ENCODE measurements around the gene GLUD1.
"Not testable (repeated sequence)": the region's sequence is repeated elsewhere in the genome, so short reads cannot be mapped to it uniquely, and the experiment has no call there.

The GLUD1 gene

GRCh38 chr10:87092376-87092860, 2.2 kb downstream of the GLUD1 start:
- in situ Hi-C loops (cut with MboI; ENCODE audit: low sequenced_read_pairs, unreplicated experiment), result no loop called here
- no peak for TF ChIP-seq CTCF (IDR thresholded peaks at IDR 0.05; ENCODE audit: borderline replicate concordance, control extremely low read depth, extremely low read depth, insufficient read depth, missing control alignments)

GRCh38 chr10:87090779-87091178, 3.9 kb downstream of the GLUD1 start:
- DNase-seq (ENCODE audit: low spot score), result no peak
- in situ Hi-C loops (cut with MboI; ENCODE audit: low sequenced_read_pairs, unreplicated experiment), result no loop called here
- TF ChIP-seq CTCF (IDR thresholded peaks at IDR 0.05; ENCODE audit: borderline replicate concordance, control extremely low read depth, extremely low read depth, insufficient read depth, missing control alignments), result no peak

More at GRCh38 chr10:87092376-87092860, 2.2 kb downstream of the GLUD1 start:
- no peak for DNase-seq (ENCODE audit: low spot score)

DNA sequence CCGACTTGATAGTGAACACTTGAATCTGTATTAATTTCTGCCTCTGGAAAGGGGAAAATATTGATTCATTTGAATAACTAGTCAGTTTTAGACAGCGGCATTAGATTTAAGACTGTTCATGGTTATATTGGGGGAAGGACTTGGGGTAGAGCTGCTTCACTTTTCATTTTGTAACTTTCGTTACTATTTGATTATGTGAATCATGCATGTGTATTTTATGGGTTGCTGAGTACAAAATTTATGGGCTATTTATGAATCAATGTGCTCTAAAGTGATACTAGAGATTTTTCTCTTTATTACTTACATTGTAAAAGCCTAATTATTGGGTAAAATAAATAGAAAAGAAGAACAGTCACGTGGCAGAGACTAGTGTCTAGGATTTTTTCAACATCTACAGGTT, 4.9 kb downstream of the GLUD1 start:
- in situ Hi-C loops (cut with MboI; ENCODE audit: low sequenced_read_pairs, unreplicated experiment), result no loop called here
- no peak for DNase-seq (ENCODE audit: low spot score)
- TF ChIP-seq CTCF (IDR thresholded peaks at IDR 0.05; ENCODE audit: borderline replicate concordance, control extremely low read depth, extremely low read depth, insufficient read depth, missing control alignments), result no peak

DNA sequence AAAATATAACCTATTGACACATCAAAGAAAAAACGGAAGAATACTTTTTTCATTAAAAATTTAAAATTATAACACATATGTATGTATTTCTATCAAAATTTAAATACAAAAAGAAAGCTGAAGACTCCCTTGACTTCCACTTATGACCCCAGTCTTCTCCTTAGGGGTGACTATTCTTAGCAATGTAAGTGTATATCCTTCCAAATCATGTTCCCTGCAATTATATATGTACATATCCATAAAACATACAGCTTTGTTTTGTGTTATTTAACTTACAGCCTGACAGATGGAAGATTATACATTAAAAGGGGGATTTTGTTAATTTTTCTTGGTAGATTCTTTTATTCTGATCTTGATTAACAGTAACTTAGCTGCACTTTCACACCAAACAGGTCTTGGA, 9.1 kb downstream of the GLUD1 start:
- in situ Hi-C loops (cut with MboI; ENCODE audit: low sequenced_read_pairs, unreplicated experiment), result no loop called here
- no peak for DNase-seq (ENCODE audit: low spot score)
- TF ChIP-seq CTCF (IDR thresholded peaks at IDR 0.05; ENCODE audit: borderline replicate concordance, control extremely low read depth, extremely low read depth, insufficient read depth, missing control alignments), result no peak

DNA sequence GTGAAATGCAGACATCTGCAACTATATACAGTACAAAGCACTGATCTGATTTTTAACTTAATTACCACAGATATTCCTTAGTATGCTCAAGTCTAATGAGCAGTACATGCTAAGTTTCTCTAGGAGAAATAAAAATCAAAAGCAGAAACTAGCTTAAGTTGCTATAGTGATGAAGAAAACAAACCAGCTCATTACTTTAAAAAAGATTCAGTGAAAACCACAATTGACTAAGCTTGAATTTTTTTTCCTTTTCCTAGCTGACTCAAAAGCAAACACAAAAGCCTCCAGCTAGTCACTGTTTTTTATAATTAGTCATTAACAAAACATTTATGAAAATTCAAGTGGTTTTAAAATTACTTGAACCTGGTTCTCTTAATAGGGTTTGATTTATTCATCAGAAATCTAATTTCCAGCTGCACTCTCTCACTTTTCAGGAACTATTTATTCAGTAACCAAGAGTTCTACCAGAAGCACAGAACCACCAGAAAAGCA, 10.3 kb downstream of the GLUD1 start:
- in situ Hi-C loops (cut with MboI; ENCODE audit: low sequenced_read_pairs, unreplicated experiment); DNase-seq (ENCODE audit: low spot score): not testable (repeated sequence)

GRCh38 chr10:87083576-87084290, 10.9 kb downstream of the GLUD1 start:
- DNase-seq (ENCODE audit: low spot score); in situ Hi-C loops (cut with MboI; ENCODE audit: low sequenced_read_pairs, unreplicated experiment): not testable (repeated sequence)

- in situ Hi-C loops (cut with MboI; ENCODE audit: low sequenced_read_pairs, unreplicated experiment); DNase-seq (ENCODE audit: low spot score): not testable (repeated sequence)
Observed at GRCh38 chr10:87082219-87082618, 12.4 kb downstream of the GLUD1 start.

DNA sequence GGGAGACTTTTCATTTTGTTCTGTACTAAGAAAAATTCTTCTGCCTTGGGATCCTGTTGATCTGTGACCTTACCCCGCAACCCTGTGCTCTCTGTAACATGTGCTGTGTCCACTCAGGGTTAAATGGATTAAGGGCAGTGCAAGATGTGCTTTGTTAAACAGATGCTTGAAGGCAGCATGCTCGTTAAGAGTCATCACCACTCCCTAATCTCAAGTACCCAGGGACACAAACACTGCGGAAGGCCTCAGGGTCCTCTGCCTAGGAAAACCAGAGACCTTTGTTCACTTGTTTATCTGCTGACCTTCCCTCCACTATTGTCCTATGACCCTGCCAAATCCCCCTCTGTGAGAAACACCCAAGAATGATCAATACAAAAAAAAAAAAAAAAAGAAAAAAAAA, 13.1 kb downstream of the GLUD1 start:
- DNase-seq (ENCODE audit: low spot score); in situ Hi-C loops (cut with MboI; ENCODE audit: low sequenced_read_pairs, unreplicated experiment): not testable (repeated sequence)

GRCh38 chr10:87080621-87081020, 14.0 kb downstream of the GLUD1 start:
- DNase-seq (ENCODE audit: low spot score); in situ Hi-C loops (cut with MboI; ENCODE audit: low sequenced_read_pairs, unreplicated experiment): not testable (repeated sequence)
